Measurements from ENCODE around the gene LRRC4B.
"Not testable (repeated sequence)": the region's sequence is repeated elsewhere in the genome, so short reads cannot be mapped to it uniquely, and the experiment has no call there.

LRRC4B gene

GRCh38 chr19:50602496-50602895, 34.3 kb upstream of the LRRC4B start:
- no peak for DNase-seq (ENCODE audit: extremely low read depth, low read depth)
- TF ChIP-seq CTCF (IDR thresholded peaks at IDR 0.05; ENCODE audit: low read depth, low read length): no peak

- no peak for DNase-seq (ENCODE audit: extremely low read depth, low read depth)
- TF ChIP-seq CTCF (IDR thresholded peaks at IDR 0.05; ENCODE audit: low read depth, low read length): no peak
Measured at GRCh38 chr19:50602089-50602422, 33.8 kb upstream of the LRRC4B start.

- TF ChIP-seq CTCF (IDR thresholded peaks at IDR 0.05; ENCODE audit: low read depth, low read length): no peak
- no peak for DNase-seq (ENCODE audit: extremely low read depth, low read depth)
Measured at GRCh38 chr19:50601407-50602088, 33.3 kb upstream of the LRRC4B start.

GRCh38 chr19:50599427-50599826, 31.2 kb upstream of the LRRC4B start:
- DNase-seq (ENCODE audit: extremely low read depth, low read depth): no peak
- TF ChIP-seq CTCF (IDR thresholded peaks at IDR 0.05; ENCODE audit: low read depth, low read length): no peak

- DNase-seq (ENCODE audit: extremely low read depth, low read depth): no peak
- no peak for TF ChIP-seq CTCF (IDR thresholded peaks at IDR 0.05; ENCODE audit: low read depth, low read length)
Measured at GRCh38 chr19:50590191-50590590, 22.0 kb upstream of the LRRC4B start.

GRCh38 chr19:50581795-50582660, 13.8 kb upstream of the LRRC4B start:
- DNase-seq (ENCODE audit: extremely low read depth, low read depth): not testable (repeated sequence)

GRCh38 chr19:50580970-50581634, 12.9 kb upstream of the LRRC4B start:
- no peak for TF ChIP-seq CTCF (IDR thresholded peaks at IDR 0.05; ENCODE audit: low read depth, low read length)
- no peak for DNase-seq (ENCODE audit: extremely low read depth, low read depth)

Measured in AG09319 (cell line).